Hepatocyte (in vitro differentiated cells): ENCODE results near the gene TPK1.

Source experiments
- CTCF ChIP-seq: fragments of 200-600 bp; sonication (generic); IDR thresholded peaks from 2 replicates; pipeline ENCODE4 v1.5.1; 2016; ENCODE audit warnings: antibody characterized with exemption, mild to moderate bottlenecking; ENCODE audit not compliant: poor library complexity
- EZH2 ChIP-seq: fragments of 200-600 bp; sonication (generic); IDR thresholded peaks from 2 replicates; pipeline ENCODE4 v1.6.1; 2016; ENCODE audit warnings: antibody characterized with exemption, mild to moderate bottlenecking, borderline replicate concordance
- EZH2phosphoT487 ChIP-seq: fragments of 200-600 bp; sonication (generic); IDR thresholded peaks from one replicate; pipeline ENCODE4 v1.6.1; 2018; ENCODE audit warnings: antibody characterized with exemption, mild to moderate bottlenecking, low read depth, moderate library complexity; ENCODE audit not compliant: unreplicated experiment, severe bottlenecking

GRCh38 chr7:144759653-144760052 lies 76.2 kb downstream of the TPK1 start:
- TF ChIP-seq CTCF, result no peak
- TF ChIP-seq EZH2, result no peak
- TF ChIP-seq EZH2phosphoT487, result no peak
